Measurements from ENCODE around the gene OSGEP. TPM values are rescaled to one million over a fixed set of nuclear protein-coding genes. Genes with fewer than 3 reads are reported as not detected.

The OSGEP gene
- total RNA-seq, 2 donors from 2014 or later, result 43.3 to 58.6 TPM

Other genes starting within 250 kb of the OSGEP start
- not detected for gene OR11H6, start 231.1 kb downstream of the OSGEP start, total RNA-seq
- gene OR11H7, start 225.8 kb downstream of the OSGEP start, total RNA-seq, result not detected
- not detected for gene OR11H4, start 215.5 kb downstream of the OSGEP start, total RNA-seq
- gene TTC5, start 148.9 kb downstream of the OSGEP start, total RNA-seq, result 10 to 100 TPM in 1 of 2 donors, 1 to 10 TPM in 1; 5.7 to 21.6 TPM
- gene CCNB1IP1, start 121.5 kb downstream of the OSGEP start, total RNA-seq, result 100 to 1,000 TPM in 1 of 2 donors, 10 to 100 TPM in 1; 56.8 to 122 TPM
- 100 to 1,000 TPM in 1 of 2 donors, 10 to 100 TPM in 1; 45.9 to 121 TPM for gene PARP2, start 111.2 kb downstream of the OSGEP start, total RNA-seq
- 10 to 100 TPM; 43.3 to 69.8 TPM for gene TEP1, start 41.3 kb downstream of the OSGEP start, total RNA-seq
- under 1 TPM; 0.04 to 0.09 TPM for gene KLHL33, start 18.6 kb downstream of the OSGEP start, total RNA-seq
- gene APEX1, start 414 bp upstream of the OSGEP start, total RNA-seq, result 100 to 1,000 TPM; 171 to 234 TPM
- 10 to 100 TPM; 29.1 to 90.2 TPM for gene PIP4P1, start 6.6 kb upstream of the OSGEP start, total RNA-seq
- 100 to 1,000 TPM; 167 to 241 TPM for gene PNP, start 14.6 kb upstream of the OSGEP start, total RNA-seq
- under 1 TPM; 0.43 to 0.71 TPM for gene RNASE10, start 50.7 kb upstream of the OSGEP start, total RNA-seq
- not detected for gene RNASE9, start 106.2 kb upstream of the OSGEP start, total RNA-seq
- not detected for gene RNASE11, start 133.2 kb upstream of the OSGEP start, total RNA-seq
- not detected for gene RNASE12, start 136.6 kb upstream of the OSGEP start, total RNA-seq
- gene OR6S1, start 186.9 kb upstream of the OSGEP start, total RNA-seq, result not detected
- under 1 TPM; 0.23 to 0.60 TPM for gene RNASE4, start 229.7 kb upstream of the OSGEP start, total RNA-seq
- gene ANG, start 234.0 kb upstream of the OSGEP start, total RNA-seq, result 1 to 10 TPM in 1 of 2 donors, under 1 TPM in 1; 0.48 to 4.1 TPM